GM18951 (cell line): ENCODE measurements around the gene CCDC88C.

Source experiments
- POLR2A ChIP-seq: IDR thresholded peaks from 4 replicates; pipeline ENCODE4 v1.6.1; 2011; ENCODE audit warnings: mild to moderate bottlenecking; ENCODE audit not compliant: insufficient read length, insufficient read depth; ENCODE audit errors: extremely low read depth
- in situ Hi-C: fragments of 300-500 bp; cut with MboI; formaldehyde crosslinking; loops from one replicate; pipeline ENCODE4 v1.12.0; 2022; ENCODE audit warnings: low sequenced_read_pairs, mixed read lengths, inconsistent platforms; ENCODE audit not compliant: unreplicated experiment

The CCDC88C gene

GRCh38 chr14:91241863-91242262 lies 175.8 kb downstream of the CCDC88C start:
- TF ChIP-seq POLR2A, result no peak
- in situ Hi-C loops, result no loop called here

DNA sequence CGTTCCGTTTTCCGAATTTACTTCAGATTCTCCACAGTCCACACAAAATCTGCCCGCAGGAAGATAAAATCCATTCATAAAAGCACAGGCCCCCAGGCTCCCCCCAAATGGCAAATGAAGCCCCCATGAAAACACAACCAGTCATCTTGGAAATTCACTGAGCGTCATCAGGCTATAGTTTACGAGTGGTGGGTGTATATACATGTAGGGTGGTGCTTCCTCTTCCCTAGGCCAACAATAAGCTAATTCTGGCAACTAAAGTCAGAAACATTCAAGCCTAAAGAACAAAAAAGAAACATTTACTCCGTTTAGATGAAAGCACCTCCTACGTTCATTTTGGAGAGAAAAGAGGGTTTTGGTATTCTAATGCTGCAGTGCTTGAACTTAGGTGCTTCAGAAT lies 179.0 kb downstream of the CCDC88C start:
- no peak for TF ChIP-seq POLR2A
- in situ Hi-C loops, result no loop called here

GRCh38 chr14:91238085-91238484 lies 179.5 kb downstream of the CCDC88C start:
- TF ChIP-seq POLR2A, result no peak
- in situ Hi-C loops, result no loop called here

DNA sequence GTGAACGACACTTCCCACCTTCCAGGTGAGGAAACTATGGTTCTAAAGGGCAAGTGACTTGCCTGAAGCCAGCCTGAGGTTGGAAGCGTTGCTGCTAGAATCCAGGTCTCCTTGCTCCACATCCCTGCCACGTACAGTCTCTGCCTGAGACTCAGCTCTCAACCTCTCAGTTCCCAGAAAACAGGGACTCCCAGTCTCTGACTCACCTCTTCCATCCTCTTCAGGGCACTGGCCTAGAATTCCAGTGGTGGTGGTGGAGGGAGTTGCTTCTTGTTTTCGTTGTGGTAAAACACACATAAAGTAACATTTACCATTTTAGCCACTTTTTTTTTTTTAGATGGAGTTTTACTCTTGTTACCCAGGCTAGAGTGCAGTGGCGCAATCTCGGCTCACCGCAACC lies 180.4 kb downstream of the CCDC88C start:
- no peak for TF ChIP-seq POLR2A
- in situ Hi-C loops, result no loop called here

- in situ Hi-C loops, result no loop called here
- TF ChIP-seq POLR2A, result no peak
These were observed 181.8 kb downstream of the CCDC88C start for GRCh38 chr14:91235841-91236240.

DNA sequence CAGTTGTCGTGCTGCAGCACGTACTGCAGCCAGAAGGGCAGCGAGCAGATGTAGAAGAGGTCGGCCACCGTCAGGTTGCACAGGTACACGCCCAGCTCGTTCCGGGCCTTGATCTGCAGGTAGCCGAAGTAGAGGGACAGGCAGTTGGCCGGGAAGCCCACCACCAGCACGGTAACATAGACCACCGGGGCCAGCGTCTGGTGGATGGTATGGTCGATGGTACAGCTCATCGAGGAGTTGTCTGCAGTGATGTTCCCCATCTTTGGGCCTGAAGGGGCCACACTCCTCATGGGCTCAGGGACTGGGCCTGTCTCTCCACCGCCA lies 182.9 kb downstream of the CCDC88C start:
- in situ Hi-C loops, result no loop called here

DNA sequence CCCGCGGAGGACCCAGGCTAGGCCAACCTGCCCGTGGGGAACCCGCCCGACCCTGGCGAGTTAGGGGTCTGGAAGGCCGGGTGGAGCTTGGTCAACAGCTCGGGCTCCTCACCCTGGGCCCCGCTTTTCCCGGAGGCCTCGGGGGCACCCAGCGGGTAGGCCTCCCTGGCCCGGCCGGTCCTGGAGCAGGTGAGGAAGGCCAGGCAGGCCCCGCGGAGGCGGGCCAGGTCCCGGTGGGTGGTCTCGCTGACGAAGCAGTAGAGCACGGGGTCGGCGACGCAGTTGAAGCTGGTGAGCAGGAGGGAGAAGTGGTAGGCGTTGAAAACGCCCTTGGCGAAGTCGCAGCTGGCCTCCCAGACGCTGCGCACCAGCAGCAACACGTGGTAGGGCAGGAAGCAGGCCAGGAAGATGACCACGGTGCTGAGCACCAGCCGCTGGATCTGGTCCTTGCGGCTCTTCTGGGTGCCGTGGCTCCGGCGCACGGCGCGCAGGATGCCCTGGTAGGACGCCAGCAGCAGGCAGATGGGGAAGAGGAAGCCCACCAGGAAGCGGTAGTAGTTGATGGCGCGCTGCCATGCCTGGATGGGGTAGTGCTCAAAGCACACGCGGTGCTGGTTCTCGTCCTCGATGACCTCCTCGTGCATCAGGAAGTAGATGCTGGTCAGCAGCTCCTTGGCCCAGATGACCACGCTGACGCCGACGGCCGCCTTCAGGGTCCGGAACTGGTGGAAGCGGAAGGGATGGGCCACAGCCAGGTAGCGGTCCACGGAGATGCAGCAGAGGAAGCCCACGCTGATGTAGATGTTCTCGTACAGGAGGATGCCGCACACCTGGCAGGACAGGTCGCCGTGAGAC lies 183.5 kb downstream of the CCDC88C start:
- in situ Hi-C loops, result no loop called here
- TF ChIP-seq POLR2A, result no peak

More for the DNA sequence above, 182.9 kb downstream of the CCDC88C start:
- no peak for TF ChIP-seq POLR2A

DNA sequence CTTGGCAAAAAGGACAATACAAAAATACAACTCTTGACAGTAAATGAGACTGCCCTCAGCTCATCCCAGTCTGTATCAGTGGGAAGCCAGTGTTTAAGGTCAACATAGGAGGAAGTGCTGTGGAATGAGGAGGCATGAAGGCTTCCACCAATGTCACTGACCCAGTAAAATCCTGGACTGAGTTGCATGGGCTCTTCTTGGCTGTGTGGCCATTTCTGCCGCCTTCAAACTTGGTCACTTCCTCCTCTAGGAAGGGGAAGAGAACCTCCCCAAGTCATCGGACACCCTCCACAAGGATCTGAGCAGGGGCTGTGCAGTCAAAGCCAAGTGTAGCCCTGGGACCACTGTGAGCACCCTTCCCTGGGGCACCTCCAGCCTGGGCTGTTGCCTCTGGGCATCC lies 185.0 kb downstream of the CCDC88C start:
- no peak for TF ChIP-seq POLR2A
- in situ Hi-C loops, result no loop called here

GRCh38 chr14:91232052-91232451 lies 185.6 kb downstream of the CCDC88C start:
- TF ChIP-seq POLR2A, result no peak
- in situ Hi-C loops, result no loop called here

GRCh38 chr14:91231446-91231845 lies 186.2 kb downstream of the CCDC88C start:
- in situ Hi-C loops, result no loop called here
- no peak for TF ChIP-seq POLR2A

- no peak for TF ChIP-seq POLR2A
- in situ Hi-C loops, result no loop called here
These were observed 187.1 kb downstream of the CCDC88C start for GRCh38 chr14:91230397-91231035.

GRCh38 chr14:91229743-91230200 lies 187.8 kb downstream of the CCDC88C start:
- in situ Hi-C loops, result no loop called here
- peak; percentile 32 for TF ChIP-seq POLR2A

- no peak for TF ChIP-seq POLR2A
- in situ Hi-C loops, result no loop called here
These were observed 188.6 kb downstream of the CCDC88C start for GRCh38 chr14:91229005-91229382.
